Sigmoid colon (tissue), 4 donors: ENCODE results near the gene TEX35.

Experiments
- CTCF ChIP-seq, 4 experiments: fragments of 450-650 bp in 3 of 4; fragments of 200-600 bp in 1 of 4; IDR thresholded peaks; one replicate each; pipeline ENCODE4 v1.5.1; 2016 to 2019; ENCODE audit warnings: antibody characterized with exemption in 4 of 4, mild to moderate bottlenecking in 3 of 4, moderate library complexity in 2 of 4
- EP300 ChIP-seq, 4 donors: sonication (generic); formaldehyde crosslinking; IDR thresholded peaks; one replicate each; pipeline ENCODE4 v1.6.1; 2017; ENCODE audit warnings: antibody characterized with exemption in 4 of 4

- TF ChIP-seq EP300 (IDR thresholded peaks at IDR 0.05), result no peak
- no peak for TF ChIP-seq CTCF (IDR thresholded peaks at IDR 0.05)
Measured at GRCh38 chr1:178477841-178478240, 35.1 kb upstream of the TEX35 start.
